ENCODE data around the gene PDE4B.

DNA sequence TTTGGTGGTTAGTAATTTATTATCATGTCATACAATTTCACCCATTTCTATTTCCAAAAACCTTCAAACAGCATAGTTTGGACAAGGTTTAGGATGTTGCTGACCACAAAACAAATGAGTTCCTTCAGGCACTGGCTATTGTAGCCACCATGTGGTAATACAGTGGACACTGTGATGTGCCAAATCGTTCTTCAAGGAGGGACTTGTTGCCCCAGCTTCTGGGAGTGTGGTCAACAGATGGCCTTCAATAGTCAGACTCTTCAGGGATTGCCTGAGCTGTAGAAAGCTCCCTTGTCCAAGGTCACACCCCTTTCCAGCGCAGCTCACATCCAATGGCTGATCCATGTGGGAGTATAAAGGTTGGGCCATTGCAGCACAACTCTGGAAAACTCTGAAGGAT, 2.6 kb downstream of the PDE4B start:
- TF ChIP-seq, protein P1, sequence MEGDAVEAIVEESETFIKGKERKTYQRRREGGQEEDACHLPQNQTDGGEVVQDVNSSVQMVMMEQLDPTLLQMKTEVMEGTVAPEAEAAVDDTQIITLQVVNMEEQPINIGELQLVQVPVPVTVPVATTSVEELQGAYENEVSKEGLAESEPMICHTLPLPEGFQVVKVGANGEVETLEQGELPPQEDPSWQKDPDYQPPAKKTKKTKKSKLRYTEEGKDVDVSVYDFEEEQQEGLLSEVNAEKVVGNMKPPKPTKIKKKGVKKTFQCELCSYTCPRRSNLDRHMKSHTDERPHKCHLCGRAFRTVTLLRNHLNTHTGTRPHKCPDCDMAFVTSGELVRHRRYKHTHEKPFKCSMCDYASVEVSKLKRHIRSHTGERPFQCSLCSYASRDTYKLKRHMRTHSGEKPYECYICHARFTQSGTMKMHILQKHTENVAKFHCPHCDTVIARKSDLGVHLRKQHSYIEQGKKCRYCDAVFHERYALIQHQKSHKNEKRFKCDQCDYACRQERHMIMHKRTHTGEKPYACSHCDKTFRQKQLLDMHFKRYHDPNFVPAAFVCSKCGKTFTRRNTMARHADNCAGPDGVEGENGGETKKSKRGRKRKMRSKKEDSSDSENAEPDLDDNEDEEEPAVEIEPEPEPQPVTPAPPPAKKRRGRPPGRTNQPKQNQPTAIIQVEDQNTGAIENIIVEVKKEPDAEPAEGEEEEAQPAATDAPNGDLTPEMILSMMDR (IDR thresholded peaks at IDR 0.05), result no peak
- TF ChIP-seq POLR2A (IDR thresholded peaks at IDR 0.05), result no peak
- no peak for TF ChIP-seq POLR2AphosphoS5 (IDR thresholded peaks at IDR 0.05)
